NB4 (cell line): ENCODE results near the gene MVP.

Experiments used
- DNase-seq: peaks from one replicate; pipeline ENCODE4 v3.0.0; 2010; ENCODE audit warnings: low read depth
- H3K4me3 ChIP-seq: one replicate; pipeline ENCODE4 v1.5.1; 2011; ENCODE audit warnings: mild to moderate bottlenecking, low read depth, low read length, moderate library complexity
- MYC ChIP-seq: IDR thresholded peaks from 2 replicates; pipeline ENCODE4 v1.6.1; 2011; ENCODE audit warnings: low read depth, low read length
- POLR2A ChIP-seq: IDR thresholded peaks from 2 replicates; pipeline ENCODE4 v1.6.1; 2011; ENCODE audit warnings: mild to moderate bottlenecking; ENCODE audit not compliant: insufficient read length; ENCODE audit errors: extremely low read depth
- TF ChIP-seq, protein P1 (sequence below): IDR thresholded peaks from 2 replicates; pipeline ENCODE4 v1.6.1; 2011; ENCODE audit warnings: low read depth, low read length
- TF ChIP-seq, protein P2 (sequence below): IDR thresholded peaks from one replicate; pipeline ENCODE4 v1.5.1; 2012; ENCODE audit warnings: low read depth, low read length

Gene MVP

DNA sequence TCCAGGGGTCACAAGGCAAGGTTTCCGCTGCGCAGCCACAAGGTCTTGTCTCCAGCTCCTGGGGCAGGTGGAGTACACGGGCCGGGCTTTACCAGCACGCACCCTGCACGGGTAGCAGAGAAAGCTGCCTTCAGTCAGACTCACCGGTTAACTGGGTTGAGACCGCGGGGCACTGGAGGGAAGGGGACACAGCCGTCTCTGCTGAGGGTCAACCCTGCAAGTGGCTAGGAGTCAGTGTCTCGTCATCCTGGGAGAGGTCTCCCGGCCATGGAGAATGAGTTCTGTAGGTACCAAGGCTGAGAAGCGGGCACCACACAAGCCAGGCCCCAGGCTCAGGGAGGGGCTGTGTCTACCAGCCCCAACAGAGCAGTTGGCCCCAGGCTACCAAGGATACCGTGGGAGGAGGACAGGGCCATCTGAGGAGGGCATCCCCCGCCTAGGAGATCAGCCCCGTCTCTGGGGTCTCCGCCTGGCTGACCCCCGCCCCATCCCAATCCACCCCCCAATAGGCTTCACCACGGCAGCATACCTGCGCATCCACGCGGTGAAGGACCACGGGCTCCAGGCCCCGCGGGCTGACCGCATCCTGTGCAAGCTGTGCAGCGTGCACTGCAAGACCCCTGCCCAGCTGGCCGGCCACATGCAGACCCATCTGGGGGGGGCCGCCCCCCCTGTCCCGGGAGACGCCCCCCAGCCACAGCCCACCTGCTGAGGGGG lies 11.1 kb upstream of the MVP start:
- TF ChIP-seq POLR2A (no peak), MYC (no peak)
- TF ChIP-seq, protein P1, sequence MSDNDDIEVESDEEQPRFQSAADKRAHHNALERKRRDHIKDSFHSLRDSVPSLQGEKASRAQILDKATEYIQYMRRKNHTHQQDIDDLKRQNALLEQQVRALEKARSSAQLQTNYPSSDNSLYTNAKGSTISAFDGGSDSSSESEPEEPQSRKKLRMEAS, result no peak
- TF ChIP-seq, protein P2, sequence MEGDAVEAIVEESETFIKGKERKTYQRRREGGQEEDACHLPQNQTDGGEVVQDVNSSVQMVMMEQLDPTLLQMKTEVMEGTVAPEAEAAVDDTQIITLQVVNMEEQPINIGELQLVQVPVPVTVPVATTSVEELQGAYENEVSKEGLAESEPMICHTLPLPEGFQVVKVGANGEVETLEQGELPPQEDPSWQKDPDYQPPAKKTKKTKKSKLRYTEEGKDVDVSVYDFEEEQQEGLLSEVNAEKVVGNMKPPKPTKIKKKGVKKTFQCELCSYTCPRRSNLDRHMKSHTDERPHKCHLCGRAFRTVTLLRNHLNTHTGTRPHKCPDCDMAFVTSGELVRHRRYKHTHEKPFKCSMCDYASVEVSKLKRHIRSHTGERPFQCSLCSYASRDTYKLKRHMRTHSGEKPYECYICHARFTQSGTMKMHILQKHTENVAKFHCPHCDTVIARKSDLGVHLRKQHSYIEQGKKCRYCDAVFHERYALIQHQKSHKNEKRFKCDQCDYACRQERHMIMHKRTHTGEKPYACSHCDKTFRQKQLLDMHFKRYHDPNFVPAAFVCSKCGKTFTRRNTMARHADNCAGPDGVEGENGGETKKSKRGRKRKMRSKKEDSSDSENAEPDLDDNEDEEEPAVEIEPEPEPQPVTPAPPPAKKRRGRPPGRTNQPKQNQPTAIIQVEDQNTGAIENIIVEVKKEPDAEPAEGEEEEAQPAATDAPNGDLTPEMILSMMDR, result no peak
- DNase-seq, result no peak
- peak overlapping the region; percentile 97 for H3K4me3 ChIP-seq

DNA sequence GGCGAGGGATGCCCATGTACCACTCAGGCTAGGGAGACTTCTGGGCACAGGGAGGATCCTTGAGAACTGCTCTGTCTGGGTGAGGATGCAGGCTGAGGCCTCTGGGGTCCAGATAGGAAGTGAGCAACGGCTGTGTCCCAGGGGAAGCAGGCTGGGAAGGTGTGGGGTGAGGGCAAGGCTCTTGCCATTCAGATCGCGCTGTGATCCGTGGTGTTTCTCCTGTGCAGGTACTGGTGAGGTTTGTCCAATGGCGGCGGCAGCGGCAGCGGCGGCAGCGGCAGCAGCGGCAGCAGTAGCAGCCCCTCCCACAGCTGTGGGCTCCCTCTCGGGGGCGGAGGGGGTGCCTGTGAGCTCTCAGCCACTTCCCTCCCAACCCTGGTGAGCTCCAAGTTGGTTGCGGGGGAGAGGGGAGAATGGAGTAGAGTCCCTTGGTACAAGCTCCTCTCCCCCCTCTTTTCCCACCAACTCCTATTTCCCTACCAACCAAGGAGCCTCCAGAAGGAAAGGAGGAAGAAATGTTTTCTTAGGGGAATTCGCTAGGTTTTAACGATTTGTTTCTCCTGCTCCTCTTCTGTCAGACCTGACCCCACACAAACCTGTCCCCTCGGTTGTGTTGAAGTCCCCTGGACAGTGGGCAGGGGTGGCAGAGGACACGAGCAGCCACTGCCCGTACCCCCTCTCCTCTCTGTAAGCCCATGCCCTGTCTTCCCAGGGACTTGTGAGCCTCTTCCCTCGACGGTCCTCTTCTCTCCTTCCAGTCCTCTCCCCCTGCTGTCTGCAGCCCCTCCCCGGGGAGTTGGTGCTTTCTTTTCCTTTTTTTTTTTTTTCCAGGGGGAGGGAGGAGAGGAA lies 10.2 kb upstream of the MVP start:
- DNase-seq, result peak; percentile 85
- TF ChIP-seq POLR2A, result no peak
- TF ChIP-seq, protein P2, result no peak
- TF ChIP-seq, protein P1, result no peak
- TF ChIP-seq MYC, result no peak
- peak overlapping the region; percentile 97 for H3K4me3 ChIP-seq

DNA sequence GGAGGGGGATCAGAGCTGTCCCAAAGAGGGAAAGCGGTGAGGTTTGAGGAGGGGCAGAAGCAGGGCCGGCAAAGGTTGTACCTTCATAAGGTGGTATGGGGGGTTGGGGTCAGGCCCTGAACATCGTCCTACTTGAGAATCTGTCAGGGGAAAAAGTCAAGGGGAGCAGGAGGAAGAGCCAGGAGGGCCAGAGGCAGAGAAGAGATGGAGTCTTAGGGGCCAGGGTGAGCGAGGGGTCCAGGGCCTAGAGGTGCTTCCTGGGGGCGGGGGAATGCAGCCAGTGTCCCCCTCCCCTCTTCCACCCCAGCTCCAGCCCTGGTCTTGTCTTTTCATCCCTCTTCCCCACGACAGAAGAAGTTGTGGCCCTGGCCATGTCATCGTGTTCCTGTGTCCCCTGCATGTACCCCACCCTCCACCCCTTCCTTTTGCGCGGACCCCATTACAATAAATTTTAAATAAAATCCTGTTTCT lies 9.5 kb upstream of the MVP start:
- H3K4me3 ChIP-seq, result peak overlapping the region; percentile 16
- no peak for DNase-seq
- TF ChIP-seq POLR2A, result no peak
- TF ChIP-seq, protein P2, result no peak
- TF ChIP-seq MYC, result no peak
- TF ChIP-seq, protein P1, result no peak

DNA sequence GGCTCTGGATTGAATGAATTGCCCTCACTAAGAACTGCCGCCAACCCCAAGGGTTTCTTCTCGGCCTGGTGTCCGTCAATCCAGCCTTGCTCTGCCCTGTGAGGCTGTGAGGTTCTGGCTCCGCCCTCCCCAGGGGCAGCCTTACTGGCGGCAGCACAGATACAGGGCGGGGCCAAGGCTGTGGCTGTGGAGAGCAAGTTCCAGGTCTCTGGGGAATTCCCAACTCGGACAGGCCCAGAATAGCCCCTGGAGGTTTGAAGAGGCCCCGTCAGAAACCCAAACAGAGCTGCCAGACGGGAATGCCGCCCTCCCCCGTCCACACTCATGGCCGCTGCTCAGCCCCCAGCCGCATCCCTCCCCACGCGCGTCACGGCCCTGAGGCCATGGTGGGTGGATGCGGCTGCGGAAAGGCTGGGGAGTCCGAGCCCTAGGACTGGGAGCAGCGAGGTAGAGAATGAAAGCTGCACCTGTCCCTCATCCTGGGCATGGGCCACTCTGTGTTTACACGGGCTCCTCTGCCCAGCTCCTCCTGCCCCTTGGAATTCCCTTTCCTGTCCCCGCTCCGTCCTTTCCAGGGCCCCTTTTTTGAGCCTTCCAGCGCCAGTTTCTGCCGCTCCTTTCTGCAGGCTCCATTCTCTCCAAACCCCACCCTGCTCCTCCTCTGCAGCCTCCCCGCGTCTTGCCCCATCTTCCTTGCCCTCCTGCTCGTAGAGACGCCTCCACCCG lies 8.9 kb upstream of the MVP start:
- peak; percentile 91 for DNase-seq
- H3K4me3 ChIP-seq, result peak overlapping the region; percentile 34
- TF ChIP-seq POLR2A (no peak), MYC (no peak)
- TF ChIP-seq, protein P1, result no peak
- TF ChIP-seq, protein P2, result no peak

DNA sequence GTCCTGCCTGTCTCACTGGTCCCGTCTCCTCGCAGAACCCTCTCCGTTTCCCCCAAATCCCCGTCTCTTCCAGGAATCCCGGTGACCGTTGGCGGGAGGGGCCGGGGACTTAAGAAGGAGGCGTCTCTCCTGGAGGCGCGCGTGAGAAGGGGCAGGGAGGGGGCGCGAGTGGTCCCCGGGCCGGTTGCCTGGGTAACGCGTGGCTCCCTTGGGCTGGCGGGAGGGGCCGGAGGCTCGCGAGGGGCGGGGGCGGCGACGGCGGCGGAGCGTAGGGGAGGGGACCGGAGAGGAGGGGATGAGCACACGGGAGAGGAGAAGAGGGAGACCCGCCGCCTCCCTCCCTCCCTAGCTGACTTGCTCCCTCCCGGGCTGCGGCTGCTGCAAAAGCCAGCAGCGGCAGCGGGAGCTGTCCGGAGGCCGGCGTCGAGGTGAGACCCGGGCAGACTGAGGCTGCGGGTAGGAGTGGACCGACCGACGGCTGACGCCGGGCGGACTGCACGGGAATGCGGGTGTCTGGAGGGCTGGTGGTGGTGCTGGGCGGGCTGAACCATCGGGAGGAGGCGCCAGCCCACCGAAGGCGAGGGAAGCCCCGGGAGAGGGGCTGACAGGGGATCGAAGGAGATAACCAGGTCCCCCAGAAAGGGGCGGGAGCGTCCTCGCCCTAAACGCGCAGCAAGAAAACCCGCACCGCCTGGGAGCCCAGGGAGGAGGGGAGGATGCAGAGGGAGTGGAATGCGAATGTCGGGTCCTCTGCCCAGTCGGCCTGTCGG lies 8.2 kb upstream of the MVP start, which contains the start of gene PRRT2:
Gene PRRT2, plus strand, starts transcription at position 298 of the 770 bp plus-strand sequence. CDS start 862 bp downstream, outside the sequence.
- no peak for TF ChIP-seq POLR2A
- TF ChIP-seq, protein P2, result no peak
- peak within 1 kb of the TSS; percentile 34 for H3K4me3 ChIP-seq
- DNase-seq, result peak; percentile 79
